IPS-18c (cell line): ENCODE data around the gene HDAC4.

Experiments
- H3K4me3 ChIP-seq: 2 replicates; pipeline ENCODE4 v1.7.0; 2013; ENCODE audit warnings: low read depth, mild to moderate bottlenecking, low read length, moderate library complexity; ENCODE audit not compliant: insufficient read depth
- H3K9me3 ChIP-seq: one replicate; pipeline ENCODE4 v1.6.1; 2013; ENCODE audit warnings: mild to moderate bottlenecking, low read length, moderate library complexity; ENCODE audit not compliant: control insufficient read depth, insufficient read depth

The HDAC4 gene

DNA sequence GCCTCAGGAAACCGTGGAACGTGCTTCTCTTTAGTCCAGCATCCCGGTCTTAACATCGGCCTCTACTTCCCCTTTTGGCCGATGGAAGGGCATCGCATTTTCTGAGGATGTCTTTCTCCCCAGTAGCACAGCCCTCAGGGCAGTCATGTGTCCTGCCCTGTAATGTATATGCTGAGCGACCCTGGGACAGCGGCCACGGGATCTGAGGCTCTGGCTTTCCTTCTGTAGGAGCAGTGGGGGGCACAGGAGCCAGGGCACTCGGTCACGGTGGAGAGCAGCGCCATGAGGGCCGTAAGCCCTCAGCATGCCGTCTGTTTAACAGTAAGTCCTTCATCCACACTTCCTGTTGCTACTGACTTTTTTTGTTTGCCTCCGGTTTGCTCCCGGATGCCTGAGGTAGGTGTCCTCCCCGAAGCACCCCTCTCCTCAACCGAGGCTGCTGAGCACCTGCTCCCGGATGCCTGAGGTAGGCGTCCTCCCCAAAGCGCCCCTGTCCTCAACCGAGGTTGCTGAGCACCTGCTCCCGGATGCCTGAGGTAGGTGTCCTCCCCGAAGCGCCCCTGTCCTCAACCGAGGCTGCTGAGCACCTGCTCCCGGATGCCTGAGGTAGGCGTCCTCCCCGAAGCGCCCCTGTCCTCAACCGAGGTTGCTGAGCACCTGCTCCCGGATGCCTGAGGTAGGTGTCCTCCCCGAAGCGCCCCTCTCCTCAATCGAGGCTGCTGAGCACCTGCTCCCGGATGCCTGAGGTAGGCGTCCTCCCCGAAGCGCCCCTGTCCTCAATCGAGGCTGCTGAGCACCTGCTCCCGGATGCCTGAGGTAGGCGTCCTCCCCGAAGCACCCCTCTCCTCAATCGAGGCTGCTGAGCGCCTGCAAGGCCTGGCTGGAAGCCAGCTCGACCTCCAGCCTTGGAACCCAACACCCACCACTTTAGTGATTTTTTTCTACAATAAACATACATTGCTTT, 169.3 kb downstream of the HDAC4 start:
- no peak overlapping the region for H3K4me3 ChIP-seq
- peaks cover 6% of the 10 kb centered on the region for H3K9me3 ChIP-seq

GRCh38 chr2:239230318-239231052, 170.3 kb downstream of the HDAC4 start:
- Histone ChIP-seq H3K4me3 (no peak overlapping the region), H3K9me3 (peaks cover 6% of the 10 kb centered on the region)

DNA sequence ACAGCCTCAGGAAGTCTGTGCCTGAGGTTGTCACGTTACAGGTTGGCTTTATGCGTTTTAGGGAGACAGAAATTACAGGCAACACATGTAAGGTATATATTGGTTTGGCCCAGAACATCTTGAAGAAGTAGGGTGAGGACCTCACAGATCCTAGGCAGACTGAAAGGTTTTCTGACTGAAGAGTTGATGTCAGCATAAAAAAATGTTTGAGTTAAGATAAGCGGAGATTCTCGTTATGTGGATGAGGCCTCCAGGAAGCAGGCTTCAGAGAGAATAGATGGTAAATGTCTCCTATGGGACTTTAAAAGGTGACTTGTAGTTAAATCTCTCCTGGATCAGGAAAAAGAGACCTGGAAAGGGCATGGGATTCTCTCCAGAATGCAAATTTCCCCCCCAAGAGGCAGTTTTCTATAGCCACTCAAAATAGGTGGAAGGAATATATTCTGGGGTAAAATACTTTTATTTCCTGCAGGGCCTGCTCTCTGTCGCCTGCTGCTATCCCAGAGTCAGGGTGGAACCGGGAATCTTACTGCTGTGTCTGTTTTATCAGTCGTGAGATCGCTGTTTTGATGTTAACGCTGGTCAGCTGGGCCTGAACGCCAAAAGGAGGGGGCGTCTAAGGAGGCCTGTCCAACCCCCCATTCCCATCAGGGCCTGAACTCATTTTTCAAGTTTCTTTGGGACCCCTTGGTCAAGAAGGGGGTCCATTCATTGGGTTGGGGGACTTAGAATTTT, 171.1 kb downstream of the HDAC4 start:
- Histone ChIP-seq H3K4me3 (no peak overlapping the region), H3K9me3 (peaks cover 2% of the 10 kb centered on the region)

- no peak overlapping the region for H3K4me3 ChIP-seq
- peaks cover 2% of the 10 kb centered on the region for H3K9me3 ChIP-seq
Observed at GRCh38 chr2:239227661-239228371, 173.0 kb downstream of the HDAC4 start.

GRCh38 chr2:239226677-239227581, 173.9 kb downstream of the HDAC4 start:
- Histone ChIP-seq H3K9me3 (peaks cover 2% of the 10 kb centered on the region), H3K4me3 (no peak overlapping the region)

DNA sequence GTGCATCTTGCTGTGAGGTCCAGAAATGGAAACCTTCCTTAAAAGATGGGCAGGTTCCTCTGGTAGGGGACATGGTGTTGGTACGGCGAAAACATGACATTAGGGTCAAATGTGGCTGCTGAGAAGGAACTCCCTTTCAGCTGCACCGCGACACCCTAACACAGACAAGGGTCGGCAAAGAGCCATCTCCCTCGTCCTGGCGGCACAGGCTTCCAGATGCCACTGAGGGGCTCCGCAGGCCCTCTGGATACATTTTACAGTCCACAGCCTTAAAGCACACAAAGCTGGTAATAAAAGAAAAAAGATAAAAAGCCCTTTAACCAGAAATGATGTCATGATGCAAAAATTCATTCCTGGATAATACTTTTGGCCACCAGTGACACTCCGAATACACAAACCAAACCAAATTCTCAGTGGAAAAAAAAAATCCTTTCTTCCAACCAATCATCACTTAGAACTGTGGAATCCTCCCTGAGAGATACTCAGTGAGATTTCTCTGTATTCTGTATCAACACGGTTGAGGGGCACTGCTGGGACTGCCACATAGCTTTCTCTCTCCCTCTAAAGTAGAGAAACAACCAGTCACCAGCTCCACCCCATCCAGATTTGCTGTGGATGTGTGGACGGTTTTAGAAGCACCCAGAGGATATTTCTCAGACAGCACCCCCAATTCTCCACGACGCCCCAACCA, 174.8 kb downstream of the HDAC4 start:
- H3K9me3 ChIP-seq = no peaks in the 10 kb centered on the region

GRCh38 chr2:239225371-239225851, 175.4 kb downstream of the HDAC4 start:
- Histone ChIP-seq H3K4me3 (no peak overlapping the region), H3K9me3 (no peaks in the 10 kb centered on the region)

More for the DNA sequence above, 174.8 kb downstream of the HDAC4 start:
- no peak overlapping the region; the same call in 1 of the 2 replicates for H3K4me3 ChIP-seq

DNA sequence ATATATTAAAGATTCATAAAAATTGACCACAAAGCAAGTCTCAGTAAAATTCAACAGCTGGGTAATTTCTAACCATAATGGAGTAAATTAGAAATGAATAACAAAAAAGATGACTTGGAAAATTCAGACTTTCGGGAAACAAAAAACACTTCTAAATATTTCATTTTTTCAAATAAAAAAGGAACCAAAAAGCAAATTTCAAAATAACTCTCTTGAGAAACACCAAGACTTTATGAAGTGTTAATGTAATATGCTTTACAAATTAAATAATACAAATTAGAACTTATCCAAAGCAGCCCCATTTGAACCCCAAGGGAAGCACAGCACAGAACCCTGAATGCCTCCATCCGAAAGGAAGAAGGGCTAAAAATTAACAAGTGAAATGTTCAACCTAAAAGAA, 175.9 kb downstream of the HDAC4 start:
- Histone ChIP-seq H3K4me3 (no peak overlapping the region), H3K9me3 (no peaks in the 10 kb centered on the region)

GRCh38 chr2:239224199-239224570, 176.6 kb downstream of the HDAC4 start:
- no peaks in the 10 kb centered on the region for H3K9me3 ChIP-seq
- H3K4me3 ChIP-seq = no peak overlapping the region

GRCh38 chr2:239223310-239224198, 177.3 kb downstream of the HDAC4 start:
- H3K4me3 ChIP-seq = no peak overlapping the region

DNA sequence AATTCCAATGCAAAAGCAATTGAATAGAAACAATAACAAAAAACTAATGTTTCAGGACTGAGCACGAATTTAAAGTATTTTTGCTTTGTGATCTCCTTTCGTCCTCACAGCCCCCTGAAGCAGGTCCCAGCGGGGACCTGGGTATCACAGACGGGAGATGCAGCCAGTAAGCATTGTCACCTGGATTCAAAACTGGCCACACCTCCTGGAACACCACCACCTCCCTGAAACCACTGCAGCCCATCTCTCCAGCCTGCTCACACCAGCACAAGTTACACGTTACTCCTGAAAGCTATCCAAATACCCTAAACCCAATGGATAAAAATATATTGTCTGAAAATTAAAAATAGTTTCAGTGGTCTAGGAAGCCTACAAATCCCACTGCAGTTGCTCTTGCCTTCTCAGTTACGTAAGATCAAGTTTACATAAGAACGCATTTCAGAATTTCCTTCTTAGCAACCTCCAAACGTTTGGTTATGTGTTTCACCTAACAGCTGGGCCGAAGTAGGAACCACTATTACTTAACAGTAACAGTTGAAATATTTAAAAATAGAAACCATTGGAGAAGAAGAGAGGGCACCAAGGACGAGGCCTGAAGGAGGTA, 178.0 kb downstream of the HDAC4 start:
- H3K9me3 ChIP-seq = no peaks in the 10 kb centered on the region
- H3K4me3 ChIP-seq = no peak overlapping the region

More at GRCh38 chr2:239223310-239224198, 177.3 kb downstream of the HDAC4 start:
- H3K9me3 ChIP-seq = no peaks in the 10 kb centered on the region

DNA sequence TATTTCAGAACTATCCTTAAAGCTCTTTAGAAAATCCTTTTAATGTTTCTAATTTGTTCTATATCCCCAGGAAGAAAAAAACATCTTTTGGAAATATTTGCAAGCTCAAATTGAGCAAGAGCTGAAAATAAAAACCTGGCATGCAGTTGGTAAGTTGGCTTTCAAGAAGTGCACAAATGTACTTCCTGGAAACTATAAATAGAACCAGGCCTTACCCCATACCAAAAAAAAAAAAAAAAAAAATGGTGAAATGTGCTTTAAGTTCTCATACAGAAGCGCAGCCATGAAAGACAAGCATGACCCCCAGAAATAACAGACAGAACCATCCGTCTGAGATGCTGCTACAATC, 178.5 kb downstream of the HDAC4 start:
- Histone ChIP-seq H3K4me3 (no peak overlapping the region), H3K9me3 (no peaks in the 10 kb centered on the region)

GRCh38 chr2:239220981-239221396, 179.8 kb downstream of the HDAC4 start:
- Histone ChIP-seq H3K4me3 (no peak overlapping the region), H3K9me3 (no peaks in the 10 kb centered on the region)

DNA sequence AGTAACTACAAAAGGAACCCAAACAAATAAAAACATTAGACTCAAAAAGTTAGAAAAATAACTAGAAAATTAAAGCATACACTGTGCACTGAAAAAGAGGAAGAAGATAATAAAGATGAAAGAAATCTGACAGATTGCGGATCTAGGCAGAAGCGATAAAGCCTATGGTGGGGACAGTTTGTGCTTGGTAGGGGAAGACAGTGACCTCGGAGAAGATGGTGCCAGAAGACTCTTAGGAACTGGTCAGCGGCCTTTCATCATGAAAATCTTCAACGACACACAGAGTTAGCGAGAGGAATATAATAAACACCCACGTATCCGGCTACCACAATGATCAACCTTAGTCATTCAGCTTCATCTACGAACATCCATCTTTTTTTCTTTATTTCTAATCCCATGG, 180.5 kb downstream of the HDAC4 start:
- H3K9me3 ChIP-seq = no peaks in the 10 kb centered on the region

More for the DNA sequence above, 180.5 kb downstream of the HDAC4 start:
- no peak overlapping the region for H3K4me3 ChIP-seq
